NT2/D1 (cell line): ENCODE data around the gene MITF.

ENCODE experiments used
- DNase-seq: peaks from one replicate; pipeline ENCODE4 v3.0.0-alpha.2; 2011; ENCODE audit warnings: low read depth, low spot score
- H3K27me3 ChIP-seq: 2 replicates; pipeline ENCODE4 v1.6.0; 2011; ENCODE audit warnings: mild to moderate bottlenecking; ENCODE audit not compliant: insufficient read length, insufficient read depth
- H3K36me3 ChIP-seq: 2 replicates; pipeline ENCODE4 v1.6.1; 2011; ENCODE audit warnings: mild to moderate bottlenecking, low read length, mixed read lengths; ENCODE audit not compliant: insufficient read depth, insufficient read length
- H3K4me1 ChIP-seq: 2 replicates; pipeline ENCODE4 v1.5.1; 2011; ENCODE audit not compliant: insufficient read depth, insufficient read length
- H3K4me3 ChIP-seq: 2 replicates; pipeline ENCODE4 v1.5.1; 2011; ENCODE audit warnings: low read depth; ENCODE audit not compliant: insufficient read length
- H3K9ac ChIP-seq: 2 replicates; pipeline ENCODE4 v1.6.0; 2011; ENCODE audit warnings: low read depth; ENCODE audit not compliant: insufficient read length
- H3K9me3 ChIP-seq: 2 replicates; pipeline ENCODE4 v1.5.1; 2011; ENCODE audit warnings: mild to moderate bottlenecking, low read length; ENCODE audit not compliant: insufficient read depth
- SUZ12 ChIP-seq: IDR thresholded peaks from 2 replicates; pipeline ENCODE4 v1.6.1; 2011; ENCODE audit not compliant: insufficient read length, insufficient read depth; ENCODE audit errors: extremely low read depth
- YY1 ChIP-seq: IDR thresholded peaks from 2 replicates; pipeline ENCODE4 v1.6.1; 2011; ENCODE audit not compliant: insufficient read length, insufficient read depth
- ZNF274 ChIP-seq: IDR thresholded peaks from 2 replicates; pipeline ENCODE4 v1.6.1; 2011; ENCODE audit warnings: mild to moderate bottlenecking, low read depth, low read length

MITF gene

GRCh38 chr3:69888040-69888942, 149.0 kb downstream of the MITF start:
- H3K36me3 ChIP-seq: no peaks in the 10 kb centered on the region
- no peak overlapping the region for H3K4me3 ChIP-seq
- TF ChIP-seq ZNF274 (no peak), SUZ12 (no peak), YY1 (no peak)
- no peaks in the 10 kb centered on the region for H3K27me3 ChIP-seq
- H3K4me1 ChIP-seq: no peaks in the 10 kb centered on the region
- H3K9ac ChIP-seq: no peak overlapping the region
- no peaks in the 10 kb centered on the region for H3K9me3 ChIP-seq
- no peak for DNase-seq

GRCh38 chr3:69888943-69889315, 149.7 kb downstream of the MITF start:
- H3K4me1 ChIP-seq: no peaks in the 10 kb centered on the region
- no peak for TF ChIP-seq SUZ12
- TF ChIP-seq ZNF274: no peak
- TF ChIP-seq YY1: no peak

GRCh38 chr3:69890084-69890483, 150.8 kb downstream of the MITF start:
- no peak overlapping the region for H3K4me3 ChIP-seq
- TF ChIP-seq SUZ12 (no peak), YY1 (no peak), ZNF274 (no peak)
- DNase-seq: no peak

More at GRCh38 chr3:69888943-69889315, 149.7 kb downstream of the MITF start:
- no peaks in the 10 kb centered on the region for H3K36me3 ChIP-seq
- DNase-seq: no peak
- no peaks in the 10 kb centered on the region for H3K27me3 ChIP-seq
- no peaks in the 10 kb centered on the region for H3K9me3 ChIP-seq
- H3K9ac ChIP-seq: no peak overlapping the region
- no peak overlapping the region for H3K4me3 ChIP-seq

GRCh38 chr3:69890691-69891090, 151.4 kb downstream of the MITF start:
- no peaks in the 10 kb centered on the region for H3K36me3 ChIP-seq
- H3K27me3 ChIP-seq: no peaks in the 10 kb centered on the region
- no peak overlapping the region for H3K9ac ChIP-seq
- no peak overlapping the region for H3K4me3 ChIP-seq
- DNase-seq: no peak
- no peaks in the 10 kb centered on the region for H3K4me1 ChIP-seq
- H3K9me3 ChIP-seq: no peaks in the 10 kb centered on the region
- TF ChIP-seq YY1 (no peak), SUZ12 (no peak), ZNF274 (no peak)

More at GRCh38 chr3:69890084-69890483, 150.8 kb downstream of the MITF start:
- H3K4me1 ChIP-seq: no peaks in the 10 kb centered on the region
- no peaks in the 10 kb centered on the region for H3K27me3 ChIP-seq
- H3K9me3 ChIP-seq: no peaks in the 10 kb centered on the region
- no peak overlapping the region for H3K9ac ChIP-seq
- H3K36me3 ChIP-seq: no peaks in the 10 kb centered on the region

- no peak for TF ChIP-seq ZNF274
- TF ChIP-seq SUZ12: no peak
- TF ChIP-seq YY1: no peak
- no peaks in the 10 kb centered on the region for H3K27me3 ChIP-seq
- no peak overlapping the region for H3K4me3 ChIP-seq
- no peaks in the 10 kb centered on the region for H3K9me3 ChIP-seq
- no peaks in the 10 kb centered on the region for H3K36me3 ChIP-seq
- no peaks in the 10 kb centered on the region for H3K4me1 ChIP-seq
- DNase-seq: no peak
- H3K9ac ChIP-seq: no peak overlapping the region
Observed at GRCh38 chr3:69892706-69893105, 153.4 kb downstream of the MITF start.

GRCh38 chr3:69893274-69893673, 154.0 kb downstream of the MITF start:
- Histone ChIP-seq H3K27me3 (no peaks in the 10 kb centered on the region), H3K4me3 (no peak overlapping the region), H3K4me1 (no peaks in the 10 kb centered on the region), H3K9ac (no peak overlapping the region), H3K9me3 (no peaks in the 10 kb centered on the region), H3K36me3 (no peaks in the 10 kb centered on the region)
- DNase-seq: peak; percentile 18
- TF ChIP-seq ZNF274 (no peak), SUZ12 (no peak), YY1 (no peak)

GRCh38 chr3:69896095-69896494, 156.8 kb downstream of the MITF start:
- Histone ChIP-seq H3K27me3 (no peaks in the 10 kb centered on the region), H3K4me1 (no peaks in the 10 kb centered on the region), H3K36me3 (no peaks in the 10 kb centered on the region), H3K9me3 (no peaks in the 10 kb centered on the region), H3K4me3 (no peak overlapping the region), H3K9ac (no peak overlapping the region)
- TF ChIP-seq ZNF274: no peak
- no peak for TF ChIP-seq YY1
- TF ChIP-seq SUZ12: no peak
- DNase-seq: no peak

GRCh38 chr3:69900331-69900730, 161.1 kb downstream of the MITF start:
- H3K36me3 ChIP-seq: no peaks in the 10 kb centered on the region
- TF ChIP-seq SUZ12 (no peak), YY1 (no peak), ZNF274 (no peak)
- DNase-seq: no peak
- H3K27me3 ChIP-seq: no peaks in the 10 kb centered on the region
- H3K4me3 ChIP-seq: no peak overlapping the region
- no peak overlapping the region for H3K9ac ChIP-seq
- no peaks in the 10 kb centered on the region for H3K4me1 ChIP-seq
- no peaks in the 10 kb centered on the region for H3K9me3 ChIP-seq
